Occipital lobe (tissue), 2 donors: Measurements from ENCODE around the gene ZFAND2B. TPM values are rescaled to one million over a fixed set of nuclear protein-coding genes. Genes with fewer than 3 reads are reported as not detected.

ENCODE experiments used
- DNase-seq: peaks from one replicate; lab custom pipeline; 2025; lab: John Stamatoyannopoulos, UW
- total RNA-seq: library from RNA; depleted of rRNA; stranded (reverse); fragments of >200 nt; gene quantifications from one replicate; pipeline ENCODE4 v1.2.3, GENCODE V29; 2014

Gene ZFAND2B
- total RNA-seq, 1 donor from 2014 or later, result 14.5 TPM

- DNase-seq, result no peak
These were observed 14.2 kb downstream of the ZFAND2B start for GRCh38 chr2:219220652-219221402.

- no peak for DNase-seq
These were observed 15.5 kb downstream of the ZFAND2B start for GRCh38 chr2:219221957-219222518.

- no peak for DNase-seq
These were observed 17.4 kb downstream of the ZFAND2B start for GRCh38 chr2:219223831-219224610.

GRCh38 chr2:219225350-219225749 is 18.8 kb downstream of the ZFAND2B start:
- DNase-seq, result no peak

- no peak for DNase-seq
These were observed 21.7 kb downstream of the ZFAND2B start for GRCh38 chr2:219228041-219228910.

- no peak for DNase-seq
These were observed 22.3 kb downstream of the ZFAND2B start for GRCh38 chr2:219228911-219229304.

- DNase-seq, result peak; percentile 99
These were observed 22.9 kb downstream of the ZFAND2B start, which contains the start of the genes ANKZF1 and ATG9A for GRCh38 chr2:219229305-219230058. ANKZF1 (plus strand) TSS chr2:219229806; CDS start chr2:219230258, 452 bp downstream. ATG9A (minus strand) TSS chr2:219229636; CDS start chr2:219228024, 1,612 bp downstream.

GRCh38 chr2:219230059-219230540 is 23.5 kb downstream of the ZFAND2B start:
- DNase-seq, result no peak

GRCh38 chr2:219234331-219234730 is 27.7 kb downstream of the ZFAND2B start:
- DNase-seq, result no peak

GRCh38 chr2:219243291-219243761 is 36.7 kb downstream of the ZFAND2B start:
- no peak for DNase-seq

- DNase-seq, result no peak
These were observed 38.2 kb downstream of the ZFAND2B start for GRCh38 chr2:219244789-219245147.

GRCh38 chr2:219245148-219245898 is 38.7 kb downstream of the ZFAND2B start, which contains the start of the genes GLB1L and STK16:
GLB1L (minus strand) TSS chr2:219245444; CDS start chr2:219243573, 1,871 bp downstream.
STK16 (plus strand) TSS chr2:219245479; CDS start chr2:219246000, 521 bp downstream.
- peak; percentile 88 for DNase-seq

- no peak for DNase-seq
These were observed 39.3 kb downstream of the ZFAND2B start for GRCh38 chr2:219245899-219246230.

- DNase-seq, result no peak
These were observed 40.0 kb downstream of the ZFAND2B start for GRCh38 chr2:219246559-219246958.

- DNase-seq, result no peak
These were observed 41.4 kb downstream of the ZFAND2B start for GRCh38 chr2:219247678-219248642.

GRCh38 chr2:219248845-219249202 is 42.2 kb downstream of the ZFAND2B start:
- DNase-seq, result no peak

GRCh38 chr2:219249203-219249980 is 42.8 kb downstream of the ZFAND2B start:
- peak; percentile 37 for DNase-seq
